GM21619 (cell line): ENCODE data around the gene FHOD1.

Experiments used
- ATAC-seq: cut with Tn5 transposase; IDR thresholded peaks from one replicate; pipeline ENCODE4 v1.9.1; 2021; ENCODE audit not compliant: unreplicated experiment

The FHOD1 gene

DNA sequence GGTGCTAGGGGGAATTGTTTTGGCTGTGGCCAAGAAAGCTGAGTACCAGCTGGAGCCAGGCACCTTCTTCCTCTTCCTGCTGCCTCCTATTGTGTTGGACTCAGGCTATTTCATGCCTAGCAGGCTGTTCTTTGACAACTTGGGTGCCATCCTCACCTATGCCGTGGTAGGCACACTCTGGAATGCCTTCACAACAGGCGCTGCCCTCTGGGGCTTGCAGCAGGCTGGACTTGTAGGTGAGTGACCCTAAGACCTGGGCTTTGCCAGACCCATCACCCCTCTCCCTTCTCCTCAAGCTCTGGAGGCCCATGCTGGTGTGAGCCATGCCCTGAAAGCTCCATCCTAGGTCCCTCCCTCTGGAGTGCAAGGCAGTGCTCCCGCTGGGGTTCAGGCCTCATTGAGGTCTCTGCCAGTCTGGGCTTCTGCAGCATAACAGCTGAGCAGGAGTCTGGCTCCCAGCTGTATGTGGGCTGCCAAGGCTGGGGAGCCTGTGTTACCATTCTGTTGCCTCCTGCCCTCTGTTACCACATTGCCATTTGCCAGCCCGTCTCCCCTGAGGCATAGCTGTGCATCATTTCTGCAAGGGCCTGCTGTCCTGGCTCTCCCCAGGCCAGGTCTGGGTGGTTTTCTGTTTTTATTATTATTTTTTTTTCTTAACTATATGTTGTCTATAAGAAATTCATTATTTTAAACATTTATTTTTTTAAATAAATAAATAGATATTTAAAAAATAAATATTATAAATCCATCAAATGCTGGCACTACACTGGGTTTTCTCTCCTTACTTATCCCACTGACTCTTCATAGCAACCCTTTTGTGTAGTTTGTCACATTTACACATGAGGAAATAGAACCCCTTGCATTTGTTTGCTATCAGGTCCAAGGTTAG, 5.6 kb upstream of the FHOD1 start:
- no peak for ATAC-seq

DNA sequence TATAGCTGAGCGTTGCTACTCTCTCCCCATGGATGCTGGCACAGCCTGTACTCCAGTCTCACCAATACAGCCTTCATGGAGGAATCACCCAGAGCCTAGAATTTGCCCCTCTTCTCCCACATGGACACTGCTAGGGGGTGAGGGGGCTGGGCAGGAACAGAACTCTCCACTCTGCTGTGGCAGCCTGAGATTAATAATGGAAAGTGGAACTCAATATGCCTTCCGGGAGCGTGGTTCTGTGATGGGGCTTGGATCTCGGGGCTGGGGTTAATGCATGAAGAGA, 2.7 kb upstream of the FHOD1 start:
- no peak for ATAC-seq

DNA sequence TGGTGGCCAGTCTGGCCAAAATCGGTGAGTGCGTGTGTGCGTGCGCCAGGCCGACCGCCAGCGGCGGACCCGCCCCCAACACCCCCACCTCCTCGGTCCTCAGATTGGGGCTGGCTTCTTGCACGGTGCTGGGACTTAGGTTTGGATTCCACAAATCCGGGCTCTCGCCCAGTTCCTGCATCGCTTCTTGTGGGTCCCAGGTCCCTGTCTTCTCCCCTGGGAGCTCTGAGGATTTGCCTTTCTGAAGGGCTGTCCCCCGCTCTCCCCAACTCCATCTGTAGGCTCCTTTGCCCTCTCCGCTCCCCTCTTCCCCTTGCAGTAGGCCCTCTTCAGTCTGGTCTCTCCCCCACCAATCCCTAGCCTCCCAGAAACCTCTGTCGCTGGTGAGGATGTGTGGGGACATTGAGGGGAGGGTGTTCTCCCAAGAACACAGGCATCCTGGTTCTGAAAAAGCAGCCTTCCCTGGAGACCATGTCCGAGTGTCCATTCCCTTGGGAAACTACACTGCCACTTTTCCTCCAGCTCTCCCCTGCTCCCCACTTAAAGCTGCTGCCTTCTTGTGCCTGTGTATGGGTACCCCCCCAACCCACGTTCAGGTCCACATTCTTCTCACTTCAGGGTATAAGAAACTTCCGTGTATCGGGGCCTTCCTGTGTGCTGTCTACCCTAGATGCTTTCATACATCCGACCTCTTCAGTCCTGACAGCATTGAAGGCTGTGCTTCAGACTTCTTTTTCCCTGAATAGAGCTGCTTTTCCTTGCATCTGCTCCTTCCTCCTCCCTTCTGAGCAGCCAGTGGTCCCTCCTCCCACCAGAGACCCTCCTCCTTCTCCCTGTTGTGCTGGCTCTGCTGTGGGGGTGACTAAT, 2.1 kb upstream of the FHOD1 start:
- no peak for ATAC-seq

DNA sequence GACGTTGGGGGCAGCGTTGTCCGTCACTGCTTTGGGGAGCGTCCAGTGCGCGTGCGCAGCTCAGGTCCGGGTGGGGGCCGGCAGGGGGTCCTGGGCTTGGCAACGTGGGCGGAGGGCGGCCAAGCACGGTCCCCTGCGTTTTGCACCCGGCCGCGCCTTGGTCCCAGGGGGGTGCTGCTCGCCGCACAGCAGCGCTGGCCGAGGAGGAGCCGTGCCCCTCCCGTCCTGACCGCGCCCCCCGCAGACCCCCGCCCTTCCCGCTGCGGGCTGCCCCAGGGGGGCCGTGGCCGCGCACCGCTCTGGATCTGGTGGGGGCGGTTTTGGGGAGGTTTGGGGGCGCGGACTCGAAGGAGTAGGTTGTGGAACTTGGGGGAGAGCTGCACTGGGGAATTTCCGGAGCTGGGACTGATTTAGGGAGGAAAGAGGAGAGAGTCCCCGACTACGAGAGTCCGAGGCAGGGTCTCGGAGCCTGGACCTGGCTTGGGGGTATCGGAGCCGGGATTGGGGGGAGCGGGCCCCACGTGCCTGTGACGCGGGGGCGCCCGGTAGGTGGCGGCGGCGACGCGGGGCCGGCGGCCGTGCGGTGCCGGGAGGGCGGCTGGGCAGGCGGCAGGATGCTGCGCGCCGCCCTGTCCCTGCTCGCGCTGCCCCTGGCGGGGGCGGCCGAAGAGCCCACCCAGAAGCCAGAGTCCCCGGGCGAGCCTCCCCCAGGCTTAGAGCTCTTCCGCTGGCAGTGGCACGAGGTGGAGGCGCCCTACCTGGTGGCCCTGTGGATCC, 1.3 kb upstream of the FHOD1 start, which contains the start of gene SLC9A5:
Gene SLC9A5 (plus strand): TSS at position 579 of the 777 bp plus-strand sequence. CDS start 36 bp downstream, at position 615.
- no peak for ATAC-seq

DNA sequence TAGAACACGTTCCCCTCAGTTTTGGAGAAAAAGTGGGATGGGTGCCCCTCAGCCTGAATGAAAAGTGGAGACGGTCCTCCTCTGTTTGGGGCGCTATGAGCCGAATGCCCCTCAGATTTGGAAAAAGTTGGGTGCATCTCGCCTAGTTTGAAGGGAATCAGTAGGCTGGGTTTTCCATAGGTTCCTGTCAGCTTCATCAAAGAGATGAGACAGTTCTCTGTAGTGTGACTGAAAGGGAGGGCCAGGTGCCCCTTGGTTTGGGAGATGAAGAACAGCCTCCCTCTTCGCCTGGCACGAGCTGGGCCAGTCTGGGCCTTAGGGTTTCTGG, 756 bp upstream of the FHOD1 start:
- ATAC-seq: no peak

DNA sequence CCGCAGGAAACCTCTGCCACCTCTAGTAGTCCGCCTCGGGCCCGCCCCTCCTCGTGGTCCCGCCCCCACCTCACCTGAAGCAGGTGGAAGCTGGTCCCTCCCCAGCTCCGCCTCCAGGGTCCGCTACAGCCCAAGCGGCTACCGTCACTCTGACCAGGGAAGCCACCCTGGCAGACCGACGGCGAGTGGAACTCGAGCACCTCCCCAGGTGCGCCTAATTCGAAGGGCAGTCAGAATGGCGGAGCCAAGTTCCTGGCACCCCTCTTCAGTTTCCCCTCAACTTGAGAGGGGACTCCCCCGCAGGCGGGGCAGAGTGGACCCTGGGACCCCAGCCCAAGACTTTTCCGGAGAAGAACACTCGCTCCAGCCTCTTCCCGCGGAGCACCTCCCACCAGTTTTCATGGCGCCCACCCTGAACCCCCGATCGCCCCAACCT, 507 bp downstream of the FHOD1 start:
- peak; percentile 7 for ATAC-seq

DNA sequence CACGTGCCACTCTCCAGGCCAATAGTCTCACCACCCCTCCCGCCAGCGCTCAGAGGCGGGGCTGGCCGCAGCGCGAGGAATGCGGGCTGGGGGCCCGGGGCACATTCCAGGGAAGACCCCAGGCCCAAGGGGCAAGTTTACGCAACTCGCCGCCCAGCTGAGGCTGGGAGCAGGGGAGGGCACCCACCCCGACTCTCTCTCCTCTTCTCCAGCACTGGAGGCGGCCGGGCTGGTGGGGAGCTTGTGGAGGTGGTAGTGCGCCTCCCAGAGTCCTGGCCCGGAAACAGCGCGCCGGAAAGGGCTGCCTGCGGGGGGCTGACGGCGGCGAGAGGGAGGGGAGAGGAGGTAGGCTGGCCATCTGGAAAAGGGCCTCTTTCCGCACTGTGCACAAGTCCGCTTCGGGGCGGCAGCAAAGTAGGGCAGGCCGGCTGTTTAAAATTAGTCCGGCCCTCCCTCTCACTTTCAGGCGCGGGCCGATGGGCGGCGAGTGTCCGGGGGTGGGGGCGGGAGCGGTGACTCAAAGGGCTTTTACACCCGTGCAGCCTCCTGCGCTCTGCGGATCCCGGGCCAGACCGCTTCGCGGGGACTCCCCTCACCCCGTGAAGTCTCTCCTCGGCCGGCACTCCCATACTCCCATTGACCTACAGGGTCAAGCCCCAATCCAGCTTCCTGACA, 1.1 kb downstream of the FHOD1 start:
- peak; percentile 19 for ATAC-seq

DNA sequence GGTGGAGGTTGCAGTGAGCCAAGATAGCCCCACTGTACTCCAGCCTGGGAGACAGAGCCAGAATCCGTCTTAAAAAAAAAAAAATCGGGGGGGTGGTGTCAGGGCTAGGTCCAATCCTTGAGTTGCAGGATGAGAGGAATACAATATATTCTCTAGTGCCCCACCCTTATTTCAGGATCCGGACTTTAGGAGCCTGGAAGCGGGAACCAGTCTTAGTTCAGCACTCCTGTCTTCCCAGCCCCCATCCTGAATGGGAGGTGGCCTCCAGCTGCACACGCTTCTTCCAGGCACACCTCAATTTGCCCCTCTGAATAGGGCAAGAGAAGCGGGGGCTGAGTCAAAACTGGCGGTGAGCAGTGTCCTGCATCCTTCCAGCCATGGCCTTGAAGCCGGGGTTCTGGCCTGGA, 1.6 kb downstream of the FHOD1 start:
- no peak for ATAC-seq

DNA sequence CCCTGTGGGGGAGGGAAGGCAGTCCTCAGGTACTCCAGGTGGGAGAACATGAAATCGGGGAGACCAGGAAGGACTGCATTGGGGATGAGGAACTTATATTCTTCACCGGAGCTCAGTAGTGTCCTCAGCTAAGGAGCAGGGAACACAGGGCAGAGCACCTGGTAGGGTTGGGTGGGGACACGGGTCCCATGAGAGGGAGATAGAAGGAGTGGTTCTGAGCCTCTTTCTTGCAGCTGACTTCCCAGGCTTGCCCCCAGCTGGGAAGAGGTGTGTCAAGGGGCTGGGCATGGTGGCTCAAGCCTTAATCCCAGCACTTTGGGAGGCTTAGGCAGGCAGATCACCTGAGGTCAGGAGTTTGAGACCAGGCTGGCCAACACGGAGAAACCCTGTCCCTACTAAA, 2.1 kb downstream of the FHOD1 start:
- no peak for ATAC-seq

DNA sequence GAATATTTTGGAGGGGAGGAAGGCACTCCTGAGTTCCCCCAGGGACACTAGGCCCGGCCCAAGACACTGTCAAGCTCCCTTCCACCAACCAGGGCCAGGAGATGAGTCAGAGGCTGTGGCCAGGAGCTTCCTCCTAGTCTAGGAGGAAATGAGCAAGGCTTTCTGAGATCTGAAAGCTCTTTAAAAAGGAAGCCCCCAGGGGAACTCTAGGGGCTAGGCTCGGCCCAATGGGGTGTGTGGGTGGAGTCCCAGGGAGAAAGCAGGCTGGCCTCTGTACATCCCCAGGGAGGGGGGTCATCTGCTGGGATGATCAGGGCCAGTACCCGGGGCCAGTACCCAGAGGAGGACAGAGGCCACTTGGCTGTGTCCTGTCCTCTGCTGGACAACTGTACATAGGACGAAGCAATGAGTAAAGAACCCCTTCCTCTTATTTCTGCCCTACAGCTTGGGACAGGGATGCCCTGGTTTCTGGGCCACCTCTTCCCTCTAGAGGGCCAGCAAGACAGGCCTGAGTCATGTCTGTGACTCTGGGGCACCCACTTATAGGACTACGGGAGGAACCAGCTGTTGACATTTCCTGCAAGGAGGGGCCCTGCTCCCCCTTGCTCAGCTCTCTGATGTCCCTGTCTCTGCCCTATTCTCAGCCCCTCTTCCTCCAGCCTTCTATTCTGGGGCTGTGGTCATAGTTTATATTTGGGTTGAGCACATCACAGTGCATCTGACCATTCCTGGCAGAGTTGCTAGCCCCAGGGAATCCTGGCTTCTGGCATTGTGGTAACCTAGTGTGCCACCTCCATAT, 2.7 kb downstream of the FHOD1 start:
- peak; percentile 43 for ATAC-seq

DNA sequence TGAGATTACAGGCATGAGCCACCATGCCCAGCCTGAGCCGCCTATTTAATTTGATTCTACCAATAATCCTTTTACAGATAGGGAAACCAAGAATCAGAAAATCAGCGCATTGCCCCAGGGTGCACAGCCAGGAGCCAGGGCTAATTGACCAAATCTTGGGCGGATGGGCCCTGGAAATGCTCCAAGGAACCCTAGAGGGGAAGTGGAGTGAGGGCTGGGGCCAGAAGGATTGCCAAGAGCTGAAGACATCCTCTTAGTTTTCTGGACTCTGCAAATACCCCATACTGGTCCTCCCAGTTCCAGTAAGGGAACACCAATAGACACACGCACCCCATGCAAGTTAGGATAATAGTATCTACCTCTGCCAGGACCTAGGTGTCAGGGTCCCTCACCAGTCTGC, 3.8 kb downstream of the FHOD1 start:
- no peak for ATAC-seq

DNA sequence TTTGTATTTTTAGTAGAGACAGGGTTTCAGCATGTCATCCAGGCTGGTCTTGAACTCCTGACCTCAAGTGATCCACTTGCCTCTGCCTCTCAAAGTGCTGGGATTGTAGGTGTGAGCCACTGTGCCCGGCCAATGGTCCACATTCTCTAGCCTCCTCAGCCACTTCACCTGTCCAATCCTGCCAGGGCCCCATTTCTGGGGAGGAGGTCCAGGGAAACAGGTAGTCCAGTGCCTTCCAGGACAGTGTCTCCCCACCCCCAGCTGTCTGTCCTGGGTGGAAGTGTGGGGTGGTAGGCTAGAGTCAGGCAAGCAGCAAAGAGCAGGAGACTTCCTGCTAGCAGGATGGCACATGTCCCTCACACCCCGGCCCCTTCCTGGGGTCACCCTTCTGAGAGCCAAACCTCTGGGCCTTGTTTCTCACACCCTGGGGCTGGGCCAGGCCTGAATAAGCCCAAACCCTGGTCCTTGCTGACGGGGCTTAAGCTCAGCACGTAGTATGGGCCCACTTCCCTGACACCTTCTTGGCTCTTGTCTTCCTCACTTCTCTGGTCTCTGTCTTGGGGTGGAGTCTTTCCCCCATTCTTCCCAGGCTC, 5.0 kb downstream of the FHOD1 start:
- no peak for ATAC-seq

DNA sequence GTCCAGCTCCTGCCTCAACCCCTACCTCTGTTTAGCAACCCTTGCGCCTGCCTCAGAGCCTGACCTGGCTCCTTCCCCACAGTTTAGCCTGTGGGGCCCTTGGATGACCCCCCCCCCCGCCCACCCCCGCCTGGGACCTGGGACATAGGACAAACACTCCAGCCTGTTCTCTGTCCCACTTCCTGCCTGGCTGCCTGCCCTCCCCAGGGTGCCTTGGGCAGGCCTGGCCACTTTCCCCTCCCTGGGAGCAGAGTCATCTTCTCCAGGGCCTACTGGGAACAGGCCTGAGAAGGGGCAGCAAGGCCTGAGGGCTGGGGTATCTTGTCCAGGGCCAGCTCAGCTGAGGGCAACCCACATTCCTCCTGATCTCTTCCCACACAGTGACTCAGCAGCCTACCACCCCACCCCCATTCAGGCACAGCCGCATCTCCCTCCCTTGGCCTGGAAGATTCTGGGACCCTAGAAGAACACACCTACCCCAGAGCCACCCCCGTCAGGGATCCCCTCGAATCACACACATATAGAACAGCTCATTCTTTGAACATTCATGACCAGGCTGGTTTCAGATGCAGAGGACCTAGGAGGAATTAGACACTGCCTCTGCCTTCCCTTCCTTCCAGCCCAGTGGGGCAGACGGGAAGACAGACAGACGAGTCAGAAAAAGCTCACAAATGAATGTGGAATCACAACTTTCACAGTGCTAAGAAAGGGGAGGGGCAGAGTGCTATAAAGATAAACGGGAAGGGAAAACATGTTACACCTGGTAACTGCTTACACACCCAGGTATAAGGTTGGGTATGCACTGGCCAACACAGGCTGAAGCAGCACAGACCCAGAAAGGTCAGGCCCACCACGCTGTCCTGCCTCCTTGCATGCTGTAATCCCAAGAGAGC, 6.0 kb downstream of the FHOD1 start:
- ATAC-seq: no peak

DNA sequence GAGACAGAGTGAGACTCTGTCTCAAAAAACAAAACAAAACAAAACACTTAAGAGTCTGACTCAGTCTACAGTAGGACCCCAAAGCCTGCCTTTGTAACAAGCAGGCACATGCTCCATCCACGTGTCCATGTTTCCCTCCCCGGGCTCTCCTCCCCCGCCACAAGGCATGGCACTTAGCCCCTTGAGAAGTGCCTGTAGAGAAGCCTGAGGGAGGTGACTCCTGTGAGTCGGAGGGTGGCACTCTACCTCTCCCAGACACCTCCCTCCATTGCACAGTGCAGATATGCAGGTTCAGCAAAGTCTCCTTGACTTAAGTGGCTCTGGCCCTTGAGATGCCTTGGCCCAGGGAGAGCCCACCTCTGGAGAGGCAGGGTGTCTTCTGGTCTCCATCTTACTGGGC, 6.8 kb downstream of the FHOD1 start:
- no peak for ATAC-seq

DNA sequence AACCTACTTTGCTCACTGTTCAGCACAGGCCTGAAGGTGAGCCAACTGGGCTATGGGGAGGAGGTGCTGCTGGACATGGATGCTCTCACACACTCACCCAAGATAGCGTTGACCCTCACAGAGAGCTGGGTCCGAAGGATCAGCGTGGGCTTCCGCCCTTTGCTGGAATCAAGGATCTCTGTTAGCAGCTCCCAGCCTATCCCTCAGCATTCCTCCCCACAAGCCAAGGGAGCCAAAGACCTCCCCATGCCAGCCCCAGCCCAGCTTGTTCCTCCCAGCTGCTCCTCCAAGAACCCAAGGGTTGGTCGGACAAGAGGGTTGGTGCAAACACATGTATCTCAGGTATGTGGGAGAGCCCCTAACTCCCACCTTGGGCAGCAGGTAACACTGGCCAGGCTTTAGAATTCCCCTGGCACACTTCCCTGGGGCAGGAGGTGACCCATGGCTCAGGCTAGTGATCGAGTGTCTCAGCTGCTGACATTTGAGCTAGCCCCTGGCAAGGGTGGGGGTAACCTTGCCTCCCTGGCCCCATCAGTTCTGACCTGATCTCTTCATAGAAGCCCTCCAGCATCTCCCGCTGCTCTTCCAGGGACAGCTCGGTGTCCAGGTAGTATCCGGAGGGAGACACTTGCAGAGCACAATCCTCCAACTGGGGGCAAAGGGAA, 8.3 kb downstream of the FHOD1 start:
- ATAC-seq: no peak

DNA sequence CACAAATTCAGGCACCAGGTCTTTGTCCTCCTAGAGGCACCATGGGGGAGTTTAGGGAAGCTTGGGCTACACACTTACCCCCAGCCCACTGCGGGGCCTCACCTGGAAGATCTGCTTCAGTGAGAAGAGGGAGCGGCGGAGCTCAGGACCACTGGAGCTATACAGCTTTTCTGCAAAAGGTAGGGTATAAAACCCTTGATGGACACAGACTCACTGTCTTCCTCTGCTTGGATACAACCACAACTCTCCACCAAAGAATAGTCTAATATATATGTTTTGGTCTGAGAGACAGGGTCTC, 9.1 kb downstream of the FHOD1 start:
- ATAC-seq: no peak

DNA sequence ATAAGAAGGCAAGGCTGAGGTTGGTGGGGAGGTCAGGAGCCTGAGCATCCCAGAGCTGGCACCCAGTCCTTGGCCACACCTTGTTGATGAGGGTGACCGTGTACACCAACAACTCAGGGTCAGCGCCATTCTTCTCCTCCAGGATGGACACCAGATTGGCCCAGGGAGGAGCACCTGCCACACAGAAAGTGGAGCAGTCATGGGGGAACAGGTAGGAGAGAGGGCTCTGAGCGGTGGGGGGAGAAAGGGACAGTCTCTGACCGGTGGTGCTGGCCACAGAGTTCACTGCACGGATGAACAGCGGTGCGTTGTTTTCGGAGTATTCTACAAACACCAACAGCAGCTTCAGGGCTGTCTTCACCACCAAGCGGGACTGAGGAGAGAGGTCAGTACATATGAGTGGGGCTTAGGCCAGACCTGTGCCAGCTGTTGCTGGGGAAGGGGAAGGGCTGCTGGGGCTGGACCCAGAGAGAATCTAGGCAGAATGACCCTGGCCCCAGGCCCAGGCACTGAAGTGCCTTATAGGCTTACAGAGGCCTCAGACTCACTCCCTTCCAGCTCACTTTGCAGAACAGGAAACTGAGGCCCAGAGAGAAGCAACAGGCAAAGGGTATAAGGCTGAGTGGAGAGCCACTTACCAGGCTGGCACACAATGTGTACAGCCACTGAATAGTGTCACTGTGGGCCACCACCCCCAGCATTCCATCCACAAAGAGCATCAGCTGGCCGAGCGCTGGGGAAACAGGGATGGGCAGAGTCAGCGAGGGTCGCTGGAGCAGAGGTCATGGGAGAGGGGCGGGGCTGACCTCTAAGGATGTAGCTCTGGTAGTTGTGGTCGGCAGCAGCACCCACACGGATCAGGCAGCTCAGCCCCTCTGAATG, 9.6 kb downstream of the FHOD1 start:
- no peak for ATAC-seq
